Measurements from ENCODE around the gene BCR. TPM values are rescaled to one million over a fixed set of nuclear protein-coding genes. Genes with fewer than 3 reads are reported as not detected.

Gene BCR
- total and polyA plus RNA-seq, 2 experiments from 2014 or later, result 38.8 to 42.2 TPM

GRCh38 chr22:23231471-23232093 lies 51.3 kb downstream of the BCR start:
- Histone ChIP-seq H2AFZ (no peak overlapping the region), H3K27ac (no peak overlapping the region), H4K20me1 (ENCODE audit: insufficient read depth, poor library complexity, severe bottlenecking) (peaks cover 57% of the 10 kb centered on the region), H3K79me2 (peaks cover 98% of the 10 kb centered on the region), H3K4me3 (no peak overlapping the region), H3K9me3 (ENCODE audit: low read depth) (peaks cover 5% of the 10 kb centered on the region), H3K27me3 (no peaks in the 10 kb centered on the region), H3K4me1 (ENCODE audit: insufficient read depth) (peaks cover 10% of the 10 kb centered on the region), H3K9me2 (replicated peaks; ENCODE audit: insufficient read depth) (no peaks in the 10 kb centered on the region), H3K36me3 (replicated peaks; ENCODE audit: insufficient read depth, low read depth) (no peaks in the 10 kb centered on the region), H3K4me2 (no peak overlapping the region)
- 92% methylated on average over 5 of the region's 5 CpGs for WGBS (ENCODE audit: low lambda C conversion rate, missing lambda C conversion rate)
- DNase-seq (ENCODE audit: low spot score), result no peak
- TF ChIP-seq EZH2 (IDR thresholded peaks at IDR 0.05; ENCODE audit: borderline replicate concordance), result no peak
- no peak for TF ChIP-seq EZH2phosphoT487 (IDR thresholded peaks at IDR 0.05; ENCODE audit: low read depth, severe bottlenecking, unreplicated experiment)
- TF ChIP-seq CTCF (IDR thresholded peaks at IDR 0.05; ENCODE audit: poor library complexity), result no peak

- peak overlapping the region; percentile 5 for H3K27ac ChIP-seq
- H4K20me1 ChIP-seq (ENCODE audit: insufficient read depth, poor library complexity, severe bottlenecking), result peaks cover 59% of the 10 kb centered on the region
- H3K9me3 ChIP-seq (ENCODE audit: low read depth), result peaks cover 5% of the 10 kb centered on the region
- WGBS (ENCODE audit: low lambda C conversion rate, missing lambda C conversion rate), result 93% methylated on average over 9 of the region's 9 CpGs
- no peak overlapping the region for H3K4me2 ChIP-seq
- no peak for DNase-seq (ENCODE audit: low spot score)
- H3K79me2 ChIP-seq, result peaks cover 98% of the 10 kb centered on the region
- no peaks in the 10 kb centered on the region for H3K36me3 ChIP-seq (replicated peaks; ENCODE audit: insufficient read depth, low read depth)
- no peak overlapping the region for H2AFZ ChIP-seq
- no peaks in the 10 kb centered on the region for H3K27me3 ChIP-seq
- peaks cover 10% of the 10 kb centered on the region for H3K4me1 ChIP-seq (ENCODE audit: insufficient read depth)
- no peaks in the 10 kb centered on the region for H3K9me2 ChIP-seq (replicated peaks; ENCODE audit: insufficient read depth)
- no peak for TF ChIP-seq EZH2phosphoT487 (IDR thresholded peaks at IDR 0.05; ENCODE audit: low read depth, severe bottlenecking, unreplicated experiment)
- no peak for TF ChIP-seq EZH2 (IDR thresholded peaks at IDR 0.05; ENCODE audit: borderline replicate concordance)
- no peak for TF ChIP-seq CTCF (IDR thresholded peaks at IDR 0.05; ENCODE audit: poor library complexity)
- no peak overlapping the region for H3K4me3 ChIP-seq
Observed at GRCh38 chr22:23232094-23232905, 52.0 kb downstream of the BCR start.

GRCh38 chr22:23233084-23233531 lies 52.8 kb downstream of the BCR start:
- H3K27ac ChIP-seq, result peak overlapping the region; percentile 5
- no peaks in the 10 kb centered on the region for H3K27me3 ChIP-seq
- 62% methylated on average over 11 of the region's 11 CpGs for WGBS (ENCODE audit: low lambda C conversion rate, missing lambda C conversion rate)
- no peak overlapping the region for H3K4me3 ChIP-seq
- H2AFZ ChIP-seq, result no peak overlapping the region
- no peak for TF ChIP-seq EZH2phosphoT487 (IDR thresholded peaks at IDR 0.05; ENCODE audit: low read depth, severe bottlenecking, unreplicated experiment)
- TF ChIP-seq CTCF (IDR thresholded peaks at IDR 0.05; ENCODE audit: poor library complexity), result no peak
- no peak for TF ChIP-seq EZH2 (IDR thresholded peaks at IDR 0.05; ENCODE audit: borderline replicate concordance)
- H3K79me2 ChIP-seq, result peaks cover 98% of the 10 kb centered on the region
- H3K9me2 ChIP-seq (replicated peaks; ENCODE audit: insufficient read depth), result no peaks in the 10 kb centered on the region
- H3K4me1 ChIP-seq (ENCODE audit: insufficient read depth), result peaks cover 14% of the 10 kb centered on the region
- no peaks in the 10 kb centered on the region for H3K36me3 ChIP-seq (replicated peaks; ENCODE audit: insufficient read depth, low read depth)
- DNase-seq (ENCODE audit: low spot score), result no peak
- peaks cover 5% of the 10 kb centered on the region for H3K9me3 ChIP-seq (ENCODE audit: low read depth)
- no peak overlapping the region for H3K4me2 ChIP-seq
- H4K20me1 ChIP-seq (ENCODE audit: insufficient read depth, poor library complexity, severe bottlenecking), result peaks cover 60% of the 10 kb centered on the region

Data from hepatocyte (in vitro differentiated cells).